HG03442 (cell line): ENCODE measurements around the gene SLC13A1.
"Not testable (repeated sequence)": the region's sequence is repeated elsewhere in the genome, so short reads cannot be mapped to it uniquely, and the experiment has no call there.

Source experiments
- ATAC-seq: cut with Tn5 transposase; IDR thresholded peaks from one replicate; pipeline ENCODE4 v1.9.1; 2021; ENCODE audit warnings: mild to moderate bottlenecking, moderate library complexity; ENCODE audit not compliant: unreplicated experiment

Gene SLC13A1

DNA sequence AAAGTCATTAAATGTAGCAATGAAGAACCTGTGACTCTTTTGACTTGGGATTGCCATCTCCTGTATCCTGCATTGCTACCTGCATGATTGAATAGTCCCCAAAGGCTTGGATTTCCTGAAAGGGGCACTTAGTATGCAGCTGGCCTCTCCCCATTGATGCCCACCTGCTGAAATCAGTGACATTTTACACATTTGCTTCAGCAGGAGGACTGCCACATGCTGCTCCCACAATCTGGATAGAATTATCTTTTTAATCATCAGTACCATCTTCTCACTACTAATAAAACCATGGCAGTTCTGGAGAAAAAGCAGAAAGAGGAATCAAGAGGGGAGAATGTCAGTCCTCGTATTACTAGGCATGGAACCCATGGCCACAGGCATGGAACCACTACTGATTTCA lies 67.8 kb downstream of the SLC13A1 start:
- ATAC-seq, result no peak

DNA sequence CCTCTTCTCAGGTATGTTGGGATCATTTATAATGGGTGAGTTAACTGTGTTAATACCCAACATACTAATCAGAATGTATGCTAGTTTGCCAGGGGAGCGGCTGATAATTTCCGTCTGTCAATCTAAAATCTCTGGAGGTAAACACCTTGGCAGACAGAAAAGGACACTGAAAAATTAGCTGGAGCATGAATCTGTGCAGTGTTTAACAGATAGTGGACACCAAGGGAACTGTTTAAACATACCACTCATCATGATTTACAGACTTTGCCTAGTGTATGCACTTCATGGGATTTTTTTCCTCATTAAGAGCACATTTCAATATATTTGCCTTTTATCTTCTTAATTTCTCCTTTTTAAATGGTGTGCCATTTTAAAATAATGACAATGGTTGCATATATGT lies 68.2 kb downstream of the SLC13A1 start:
- no peak for ATAC-seq

DNA sequence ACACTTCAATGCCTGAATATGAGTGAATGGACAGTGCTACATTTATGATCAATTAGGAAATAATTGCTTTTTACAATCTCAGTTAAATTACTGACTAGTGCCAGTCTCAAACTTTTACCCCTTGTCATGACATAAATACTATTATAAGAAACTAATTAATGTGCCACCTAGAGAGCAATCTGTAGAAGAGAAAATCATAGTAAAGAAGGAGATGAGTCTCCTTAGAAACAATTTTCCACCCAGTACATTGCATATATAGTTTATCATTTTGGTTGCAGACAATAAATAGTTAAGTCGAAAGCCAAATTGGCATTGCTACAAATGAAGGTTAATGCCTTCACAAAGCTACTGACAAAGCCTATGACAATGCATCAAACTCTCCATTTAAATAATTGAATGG lies 68.6 kb downstream of the SLC13A1 start:
- no peak for ATAC-seq

DNA sequence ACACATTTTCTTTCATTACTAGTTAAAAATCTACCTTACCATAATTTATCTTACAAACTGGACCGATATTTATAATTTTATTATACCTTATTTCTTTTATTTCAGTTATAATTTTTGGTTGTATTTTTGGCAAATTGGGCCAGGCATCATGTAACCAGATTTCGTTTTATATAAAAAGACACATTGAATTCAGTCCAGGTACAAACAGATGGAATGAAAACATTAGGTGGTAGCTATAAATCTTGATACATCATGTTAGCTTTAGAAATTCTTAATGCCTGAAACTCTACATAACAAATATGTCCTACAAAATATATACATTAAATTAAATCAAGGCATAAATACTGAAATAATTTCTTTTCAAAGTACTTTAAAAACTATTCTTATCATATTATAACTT lies 73.1 kb downstream of the SLC13A1 start:
- ATAC-seq, result no peak

DNA sequence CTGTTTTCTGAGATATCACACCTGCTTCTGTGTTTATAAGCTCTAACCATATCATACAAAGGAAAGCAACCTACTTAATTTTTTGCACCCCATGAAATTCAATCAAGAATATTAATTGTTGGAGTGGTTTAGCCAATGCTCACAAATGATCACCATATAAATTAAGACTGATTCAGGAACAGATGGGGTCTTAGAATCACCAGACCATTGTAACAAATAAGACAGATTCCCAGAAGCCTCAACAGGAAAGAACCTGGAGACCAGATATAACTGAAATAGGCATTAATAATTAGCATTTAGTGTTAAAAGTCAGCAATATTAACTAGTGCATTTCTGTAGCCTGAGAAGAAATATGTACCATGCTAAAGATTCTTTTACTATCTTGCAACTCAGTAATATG lies 73.6 kb downstream of the SLC13A1 start:
- no peak for ATAC-seq

DNA sequence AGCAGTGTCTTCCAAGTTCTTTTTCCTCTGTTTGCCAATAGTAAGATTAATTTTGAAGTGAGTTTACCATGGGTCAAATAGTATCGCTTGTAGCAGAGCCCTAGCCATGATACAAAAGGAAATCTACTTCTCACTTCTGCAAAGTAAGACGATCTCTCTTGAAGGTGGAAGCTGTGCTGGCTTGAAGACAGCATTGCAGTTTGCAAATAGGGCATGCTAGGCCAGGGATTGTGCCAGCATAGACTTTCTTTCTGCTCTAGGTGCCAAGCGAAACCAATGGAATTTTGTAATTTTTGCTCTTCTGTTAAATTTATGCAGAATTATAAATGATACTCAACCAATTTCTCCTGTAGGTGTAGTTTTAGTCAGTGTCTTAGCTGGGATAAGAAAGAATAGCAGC lies 74.5 kb downstream of the SLC13A1 start:
- no peak for ATAC-seq

DNA sequence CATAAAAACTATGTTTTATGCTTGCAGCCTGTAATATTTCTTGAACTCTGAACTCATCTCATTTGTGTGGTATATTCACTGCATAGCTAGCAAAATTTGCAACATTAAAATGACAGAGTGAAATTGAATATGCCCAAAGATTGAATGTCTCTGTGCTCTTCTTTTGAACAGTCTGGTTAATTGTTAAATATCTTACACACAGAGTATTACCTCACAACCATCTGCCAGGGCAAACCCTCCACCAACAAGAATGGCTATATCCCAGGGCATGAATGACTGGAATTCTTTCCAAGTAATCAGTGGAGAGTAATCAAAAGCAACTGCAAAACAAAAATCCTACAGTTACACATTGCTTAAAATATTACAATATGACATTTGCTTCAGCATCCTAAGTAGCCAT lies 76.9 kb downstream of the SLC13A1 start:
- ATAC-seq, result no peak

DNA sequence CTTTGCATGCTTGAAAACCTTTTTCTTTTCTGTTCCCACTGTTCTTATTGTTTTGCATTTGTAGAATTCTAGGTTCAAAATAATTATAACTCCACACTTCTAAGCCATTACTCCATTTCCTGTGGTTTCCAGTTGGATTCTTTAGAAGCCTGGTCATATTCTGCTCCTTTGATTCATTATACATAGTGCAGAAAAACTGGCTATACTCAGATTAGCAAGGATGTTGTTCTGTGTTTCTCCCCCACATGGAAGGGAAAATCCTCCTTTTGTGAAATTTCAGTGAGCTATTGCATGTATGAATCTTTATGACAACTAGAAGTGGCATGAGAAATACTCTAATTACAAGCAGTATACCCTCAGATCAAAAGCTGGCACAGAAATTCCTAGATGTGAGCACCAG lies 79.5 kb downstream of the SLC13A1 start:
- no peak for ATAC-seq

DNA sequence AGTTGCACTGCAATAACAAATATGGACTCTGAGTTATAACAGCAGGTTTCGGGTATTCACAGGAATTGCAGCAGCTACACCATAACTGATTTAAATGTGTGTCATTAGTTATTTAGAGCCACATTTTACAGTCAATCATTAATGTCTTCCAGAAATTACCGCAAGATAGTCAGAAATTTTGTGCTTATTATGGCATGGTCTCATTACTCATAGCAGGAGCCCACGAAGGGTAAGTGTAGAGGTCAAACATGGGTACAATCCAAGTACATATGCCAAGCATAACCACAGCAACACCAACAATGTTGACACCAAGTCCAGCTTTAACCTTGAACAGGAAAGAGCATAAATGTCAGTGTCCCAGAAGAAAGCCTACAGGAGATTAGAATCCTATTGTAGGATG lies 84.4 kb downstream of the SLC13A1 start:
- no peak for ATAC-seq

DNA sequence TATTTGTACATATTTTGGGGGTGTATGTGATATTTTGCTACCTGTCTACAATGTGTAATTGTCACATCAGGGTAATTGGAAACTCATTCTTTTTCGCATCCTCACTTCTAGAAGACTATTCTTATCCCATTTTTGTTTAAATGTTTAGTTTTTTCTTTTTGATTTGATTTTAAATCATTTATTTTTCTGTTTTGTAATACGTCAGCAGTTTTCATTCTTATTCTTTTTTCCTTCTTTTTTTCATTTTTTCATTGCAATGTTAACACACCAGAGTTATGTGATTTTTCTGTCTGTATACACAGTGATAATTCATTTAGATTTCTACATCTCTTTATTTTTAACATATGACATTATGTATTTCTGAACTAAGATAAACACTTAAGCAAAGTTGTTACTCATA lies 85.5 kb downstream of the SLC13A1 start:
- no peak for ATAC-seq

DNA sequence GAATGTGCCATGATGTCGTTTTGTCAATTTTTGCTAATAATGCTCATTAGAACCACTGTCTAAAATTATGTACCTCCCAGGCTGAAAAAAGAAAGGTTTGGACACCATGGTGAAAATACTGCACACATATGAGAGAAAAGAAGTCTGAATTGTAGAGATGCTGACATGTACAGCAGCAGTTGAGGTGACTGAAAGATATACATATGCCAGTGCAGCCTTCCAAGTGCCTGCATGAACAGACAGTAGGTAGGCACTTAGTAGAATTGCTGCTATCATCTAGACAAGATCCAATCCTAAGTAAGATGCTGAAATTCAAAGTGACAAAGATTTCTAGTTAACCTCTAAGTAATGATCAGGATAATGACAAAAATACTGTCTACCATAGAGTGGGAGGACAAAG lies 86.9 kb downstream of the SLC13A1 start:
- ATAC-seq, result no peak

DNA sequence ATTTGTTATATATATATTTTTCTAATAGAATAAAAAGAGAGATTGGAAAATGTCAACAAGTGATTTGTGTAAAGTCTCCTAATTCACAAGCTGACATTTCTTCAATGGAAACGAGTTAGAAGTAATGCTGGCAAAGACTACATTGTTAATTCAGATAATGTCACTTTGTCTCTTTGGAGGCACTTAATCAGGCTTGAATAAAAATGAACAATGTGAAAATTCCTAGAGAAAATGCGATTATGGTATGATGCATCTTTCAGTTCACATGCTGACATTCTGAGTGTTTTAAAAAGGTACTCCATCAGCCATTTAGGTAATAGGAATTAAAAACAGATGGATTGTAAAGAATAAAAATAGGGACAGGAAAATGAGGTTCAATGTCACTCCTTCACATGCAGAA lies 100.1 kb downstream of the SLC13A1 start:
- no peak for ATAC-seq

DNA sequence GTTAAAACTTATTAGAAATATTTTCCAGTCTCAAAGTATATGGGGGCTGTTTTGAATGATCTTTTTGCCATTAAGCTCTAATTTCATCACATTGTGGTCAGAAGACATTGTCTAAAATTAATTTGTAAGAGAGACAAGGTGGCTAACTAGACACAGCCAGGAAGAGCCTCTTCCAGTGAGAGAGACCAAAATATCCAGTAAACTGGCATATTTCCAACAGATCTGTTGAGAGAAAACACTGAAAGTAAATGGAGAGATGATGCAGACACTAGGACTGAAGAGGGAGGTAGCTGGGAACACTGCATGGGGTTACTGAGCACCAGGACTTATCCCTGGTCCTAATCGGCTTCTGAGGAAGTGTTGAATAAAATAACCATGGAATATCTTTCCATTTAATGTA lies 102.8 kb downstream of the SLC13A1 start:
- no peak for ATAC-seq

DNA sequence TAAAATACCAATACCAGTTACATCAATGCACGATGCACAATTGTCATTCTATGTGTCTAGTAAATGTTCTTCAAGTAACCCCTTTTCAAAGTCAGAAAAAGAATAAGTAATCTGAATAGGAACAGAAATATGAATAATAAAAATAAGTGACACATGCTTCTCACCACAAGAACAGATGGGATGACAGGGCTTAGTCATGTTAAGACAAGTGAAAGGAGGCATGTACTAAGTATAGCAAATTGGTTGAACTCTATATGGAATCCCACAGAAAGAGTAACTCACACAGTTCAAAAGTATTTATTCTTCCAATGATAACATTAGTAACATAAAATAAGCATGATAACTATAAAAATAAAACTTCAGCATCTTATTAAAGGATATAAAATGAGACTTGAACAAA lies 103.3 kb downstream of the SLC13A1 start:
- ATAC-seq, result peak; percentile 62

DNA sequence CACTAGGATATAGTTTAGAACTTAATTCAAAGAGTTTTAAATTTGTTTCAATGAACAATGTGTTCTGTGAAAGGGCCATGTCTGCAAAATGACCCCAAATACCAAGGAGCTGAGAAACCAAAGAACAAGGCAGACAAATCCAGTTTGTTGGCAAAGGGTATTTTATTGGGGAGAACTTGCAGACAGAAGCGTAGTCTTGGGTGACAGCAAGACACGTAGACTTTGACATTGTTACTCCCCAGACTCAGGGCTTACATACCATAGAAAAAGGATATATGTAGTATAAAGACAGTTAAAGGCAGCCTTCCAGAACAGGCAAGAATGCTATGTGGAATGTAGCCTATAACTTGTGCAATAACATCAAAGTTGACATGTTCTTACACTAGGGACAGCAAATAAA lies 109.3 kb downstream of the SLC13A1 start:
- ATAC-seq, result no peak

DNA sequence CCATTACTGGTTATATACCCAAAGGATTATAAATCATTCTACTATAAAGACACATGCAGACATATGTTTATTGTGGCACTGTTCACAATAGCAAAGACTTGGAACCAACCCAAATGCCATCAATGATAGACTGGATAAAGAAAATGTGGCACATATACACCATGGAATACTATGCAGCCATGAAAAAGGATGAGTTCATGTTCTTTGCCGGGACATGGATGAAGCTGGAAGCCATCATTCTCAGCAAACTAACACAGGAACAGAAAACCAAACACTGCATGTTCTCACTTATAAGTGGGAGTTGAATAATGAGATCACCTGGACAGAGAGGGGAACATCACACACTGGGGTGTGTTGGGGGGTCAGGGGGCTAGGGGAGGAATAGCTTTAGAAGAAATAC lies 112.9 kb downstream of the SLC13A1 start:
- not testable (repeated sequence) for ATAC-seq

DNA sequence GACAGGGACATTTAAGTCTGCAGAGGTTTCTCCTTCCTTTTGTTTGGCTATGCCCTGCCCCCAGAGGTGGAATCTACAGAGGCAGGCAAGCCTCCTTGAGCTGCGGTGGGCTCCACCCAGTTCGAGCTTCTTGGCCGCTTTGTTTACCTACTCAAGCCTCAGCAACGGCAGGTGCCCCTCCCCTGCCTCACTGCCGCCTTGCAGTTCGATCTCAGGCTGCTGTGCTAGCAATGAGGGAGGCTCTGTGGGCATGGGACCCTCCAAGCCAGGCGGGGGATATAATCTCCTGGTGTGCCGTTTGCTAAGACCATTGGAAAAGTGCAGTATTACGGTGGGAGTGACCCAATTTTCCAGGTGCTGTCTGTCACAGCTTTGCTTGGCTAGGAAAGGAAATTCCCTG lies 114.9 kb downstream of the SLC13A1 start:
- ATAC-seq, result not testable (repeated sequence)

DNA sequence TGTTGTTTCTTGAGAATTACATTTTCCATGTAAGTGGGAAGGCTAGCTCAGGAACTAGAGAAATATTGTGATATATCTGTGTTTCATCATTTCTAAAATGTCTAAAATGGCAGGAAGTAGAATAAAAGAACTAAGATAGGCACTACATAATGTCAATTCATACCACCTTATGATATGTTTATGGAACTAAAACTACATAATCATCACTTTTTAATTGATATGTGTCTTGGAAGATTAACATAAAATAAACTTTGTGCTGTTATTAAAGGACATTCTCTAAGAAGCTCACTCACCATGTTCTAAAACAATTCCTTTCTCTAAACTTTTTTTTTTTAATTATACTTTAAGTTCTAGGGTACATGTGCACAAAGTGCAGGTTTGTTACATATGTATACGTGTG lies 120.7 kb downstream of the SLC13A1 start:
- no peak for ATAC-seq

DNA sequence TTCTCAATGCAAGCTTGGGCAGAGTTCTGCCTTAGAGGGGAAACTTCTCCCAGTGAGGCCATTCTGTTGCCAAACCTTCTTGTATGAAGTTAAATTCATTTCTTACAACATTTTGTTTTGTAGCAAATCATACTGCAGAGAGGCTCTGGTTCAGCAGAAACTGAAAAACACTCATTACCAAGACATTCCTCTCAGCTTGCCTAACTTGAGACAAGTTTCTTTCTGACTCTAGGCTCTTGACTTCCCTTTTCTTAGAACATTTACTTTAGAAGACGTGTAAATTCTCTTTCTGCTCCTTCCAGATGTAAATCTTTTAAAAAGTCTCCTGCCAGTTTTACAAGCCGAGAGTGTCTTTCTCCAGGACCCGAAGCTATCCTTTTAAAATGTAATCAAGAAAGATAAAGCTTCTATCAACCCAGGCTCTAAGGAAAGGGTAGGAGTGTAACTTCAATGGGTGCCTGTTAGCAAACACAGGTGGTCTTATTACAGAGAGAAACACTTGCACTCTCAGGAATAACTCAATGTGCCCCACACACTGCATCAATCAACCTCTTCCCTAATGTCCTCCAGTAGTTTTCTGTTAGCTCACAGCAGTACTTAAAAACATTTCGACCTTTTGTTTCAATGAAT lies 123.8 kb downstream of the SLC13A1 start:
- ATAC-seq, result peak; percentile 82

DNA sequence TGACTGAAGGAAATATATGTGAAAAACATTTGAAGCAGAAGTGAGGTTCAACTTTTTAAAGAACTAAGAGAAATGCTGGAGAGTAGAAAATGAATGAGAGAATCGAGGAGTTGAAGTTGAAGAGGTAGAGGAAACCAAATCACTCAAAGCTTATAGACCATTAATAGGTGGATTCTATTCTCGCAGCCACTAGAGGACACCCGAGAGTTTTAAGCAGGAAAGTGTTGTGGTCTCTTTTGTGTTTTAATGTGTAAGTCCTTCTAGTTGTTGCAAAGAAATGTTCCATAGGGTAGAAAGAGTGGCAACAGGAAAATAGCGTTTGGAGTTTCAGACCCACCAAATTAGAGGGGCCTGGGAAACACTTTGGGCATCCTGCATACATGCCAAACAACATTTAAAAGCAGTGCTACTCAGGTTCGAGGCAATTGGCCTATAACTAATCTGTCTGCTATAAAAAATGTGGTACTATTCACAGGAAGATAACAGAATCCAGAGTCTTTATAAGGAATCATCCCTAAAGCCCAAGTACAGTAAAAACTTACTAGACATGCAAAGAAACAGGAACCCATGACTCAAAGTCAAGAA lies 129.0 kb downstream of the SLC13A1 start:
- ATAC-seq, result peak; percentile 64

DNA sequence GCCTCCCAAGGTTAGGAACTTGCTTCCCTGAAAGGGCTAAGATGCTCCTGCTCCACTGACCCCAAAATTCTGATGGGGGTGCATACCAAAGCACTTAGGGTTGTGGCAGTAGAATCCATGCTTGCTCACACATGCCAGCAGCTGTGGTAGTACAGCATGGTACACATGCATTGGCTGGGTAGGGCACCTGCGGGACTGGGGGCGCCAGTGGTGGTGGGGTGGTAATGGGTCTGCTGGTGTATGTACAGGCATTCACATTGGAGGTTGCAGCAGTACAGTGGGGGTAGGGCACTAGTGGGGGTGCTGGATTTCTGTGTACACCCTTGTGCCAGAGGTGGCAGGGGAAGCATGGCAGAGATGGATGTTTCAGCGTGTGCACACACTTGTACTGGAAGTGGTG lies 132.0 kb downstream of the SLC13A1 start:
- no peak for ATAC-seq
